ENCODE data around the gene THBD.

Gene THBD

GRCh38 chr20:23071398-23071797 is 21.9 kb upstream of the THBD start:
- Histone ChIP-seq H3K9me3 (ENCODE audit: control insufficient read depth in 1 of 2, low read length in 2 of 2) (no peaks in the 10 kb centered on the region), H3K36me3 (ENCODE audit: control insufficient read depth in 1 of 2, insufficient read depth in 2 of 2, low read length in 2 of 2) (no peaks in the 10 kb centered on the region)

DNA sequence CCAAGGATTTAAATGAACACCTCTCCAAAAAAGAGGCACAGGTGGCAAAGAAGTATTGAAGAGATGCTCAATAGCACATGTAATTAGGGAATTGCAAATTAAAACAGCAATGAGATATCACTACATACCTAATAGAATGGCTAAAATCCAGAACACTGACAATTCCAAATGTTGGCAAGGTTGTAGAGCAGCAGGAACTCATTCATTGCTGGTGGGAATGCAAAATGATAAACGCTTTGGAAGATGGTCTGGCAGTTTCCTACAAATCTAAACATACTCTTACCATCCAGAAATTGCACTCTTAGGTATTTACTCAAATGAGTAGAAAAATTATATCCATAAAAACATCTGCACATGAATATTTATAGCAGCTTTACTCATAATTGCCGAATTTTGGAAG is 19.6 kb upstream of the THBD start:
- Histone ChIP-seq H3K36me3 (ENCODE audit: control insufficient read depth in 1 of 2, insufficient read depth in 2 of 2, low read length in 2 of 2) (no peaks in the 10 kb centered on the region), H3K9me3 (ENCODE audit: control insufficient read depth in 1 of 2, low read length in 2 of 2) (no peaks in the 10 kb centered on the region), H3K27ac (ENCODE audit: low read length) (no peak overlapping the region), H3K4me1 (ENCODE audit: control insufficient read depth in 1 of 2, insufficient read depth in 2 of 2, low read length in 2 of 2) (no peaks in the 10 kb centered on the region), H3K4me3 (ENCODE audit: low read depth in 1 of 2, low read length in 2 of 2) (no peak overlapping the region), H3K27me3 (ENCODE audit: low read depth, low read length) (no peaks in the 10 kb centered on the region)

More at GRCh38 chr20:23071398-23071797, 21.9 kb upstream of the THBD start:
- H3K27me3 ChIP-seq (ENCODE audit: low read depth, low read length): no peaks in the 10 kb centered on the region
- no peak overlapping the region for H3K27ac ChIP-seq (ENCODE audit: low read length)
- no peak overlapping the region for H3K4me3 ChIP-seq (ENCODE audit: low read depth in 1 of 2, low read length in 2 of 2)
- H3K4me1 ChIP-seq (ENCODE audit: control insufficient read depth in 1 of 2, insufficient read depth in 2 of 2, low read length in 2 of 2): no peaks in the 10 kb centered on the region

DNA sequence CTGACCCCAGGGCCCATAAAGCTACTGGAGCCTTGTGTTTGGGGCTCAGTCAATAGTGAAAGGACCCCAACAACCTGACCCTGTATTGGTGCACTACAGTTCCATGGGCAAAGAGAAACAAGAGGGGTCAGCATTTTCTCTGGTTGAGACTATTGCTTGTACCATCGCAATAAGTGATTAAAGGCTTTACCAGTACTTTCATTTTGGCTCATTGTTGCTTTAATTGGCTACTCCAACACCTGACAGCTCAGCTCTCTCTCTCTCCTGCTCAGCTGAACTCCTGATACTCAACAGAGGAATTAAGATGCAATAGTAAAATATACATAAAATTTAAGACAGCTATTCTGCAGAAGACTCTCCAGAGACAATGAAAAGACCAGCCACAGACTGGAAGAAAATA is 18.8 kb upstream of the THBD start:
- H3K4me1 ChIP-seq (ENCODE audit: control insufficient read depth in 1 of 2, insufficient read depth in 2 of 2, low read length in 2 of 2): no peaks in the 10 kb centered on the region
- no peak overlapping the region for H3K27ac ChIP-seq (ENCODE audit: low read length)
- H3K27me3 ChIP-seq (ENCODE audit: low read depth, low read length): no peaks in the 10 kb centered on the region
- no peaks in the 10 kb centered on the region for H3K9me3 ChIP-seq (ENCODE audit: control insufficient read depth in 1 of 2, low read length in 2 of 2)
- H3K36me3 ChIP-seq (ENCODE audit: control insufficient read depth in 1 of 2, insufficient read depth in 2 of 2, low read length in 2 of 2): no peaks in the 10 kb centered on the region
- H3K4me3 ChIP-seq (ENCODE audit: low read depth in 1 of 2, low read length in 2 of 2): no peak overlapping the region

DNA sequence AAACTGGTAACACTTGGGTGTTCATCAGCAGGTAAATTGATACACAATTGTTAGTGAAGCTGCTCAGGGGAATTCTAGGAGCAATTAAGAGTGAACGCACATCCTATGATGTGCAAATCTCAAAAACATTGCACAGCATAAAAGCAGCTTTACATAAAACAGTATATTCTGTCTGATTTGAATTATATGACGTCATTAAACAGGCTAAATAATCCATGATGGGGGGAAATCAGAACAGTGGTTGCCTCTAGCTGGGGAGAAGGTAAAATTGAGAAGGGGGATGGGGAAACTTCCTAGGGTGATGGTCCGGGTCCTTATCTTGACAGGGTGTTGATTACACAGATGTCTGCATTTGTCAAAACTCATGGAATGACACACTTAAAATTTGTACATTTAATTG is 17.3 kb upstream of the THBD start:
- Histone ChIP-seq H3K27ac (ENCODE audit: low read length) (no peak overlapping the region), H3K36me3 (ENCODE audit: control insufficient read depth in 1 of 2, insufficient read depth in 2 of 2, low read length in 2 of 2) (no peaks in the 10 kb centered on the region), H3K27me3 (ENCODE audit: low read depth, low read length) (no peaks in the 10 kb centered on the region), H3K4me1 (ENCODE audit: control insufficient read depth in 1 of 2, insufficient read depth in 2 of 2, low read length in 2 of 2) (peaks cover 3 to 15% of the 10 kb centered on the region in 2 donors), H3K9me3 (ENCODE audit: control insufficient read depth in 1 of 2, low read length in 2 of 2) (no peaks in the 10 kb centered on the region), H3K4me3 (ENCODE audit: low read depth in 1 of 2, low read length in 2 of 2) (no peak overlapping the region)

- Histone ChIP-seq H3K36me3 (ENCODE audit: control insufficient read depth in 1 of 2, insufficient read depth in 2 of 2, low read length in 2 of 2) (no peaks in the 10 kb centered on the region), H3K4me3 (ENCODE audit: low read depth in 1 of 2, low read length in 2 of 2) (no peak overlapping the region), H3K9me3 (ENCODE audit: control insufficient read depth in 1 of 2, low read length in 2 of 2) (no peaks in the 10 kb centered on the region), H3K27me3 (ENCODE audit: low read depth, low read length) (no peaks in the 10 kb centered on the region), H3K4me1 (ENCODE audit: control insufficient read depth in 1 of 2, insufficient read depth in 2 of 2, low read length in 2 of 2) (peaks cover 15 to 27% of the 10 kb centered on the region in 2 donors), H3K27ac (ENCODE audit: low read length) (no peak overlapping the region)
These were observed 16.1 kb upstream of the THBD start for GRCh38 chr20:23065266-23066201.

DNA sequence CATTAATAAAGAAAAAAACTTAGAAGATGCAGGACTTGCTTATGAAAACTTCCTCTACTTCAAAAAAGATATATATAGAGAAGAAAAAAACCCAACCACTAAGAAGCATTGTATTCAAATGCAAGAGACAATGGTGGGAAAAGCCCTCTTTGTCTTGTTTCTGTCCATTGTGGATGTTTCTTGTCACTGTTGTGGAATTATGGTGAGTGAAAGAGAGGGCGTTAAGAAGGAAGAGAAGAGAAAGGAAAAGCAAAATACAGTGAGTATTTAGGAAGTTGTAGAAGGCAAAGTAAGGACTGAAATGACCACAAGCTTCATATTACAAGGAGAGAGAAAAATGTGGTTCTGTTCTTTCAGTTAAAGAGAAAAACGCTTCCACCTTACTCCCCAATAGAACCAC is 14.1 kb upstream of the THBD start:
- no peaks in the 10 kb centered on the region for H3K27me3 ChIP-seq (ENCODE audit: low read depth, low read length)
- H3K36me3 ChIP-seq (ENCODE audit: control insufficient read depth in 1 of 2, insufficient read depth in 2 of 2, low read length in 2 of 2): no peaks in the 10 kb centered on the region
- peaks cover 15 to 29% of the 10 kb centered on the region in 2 donors for H3K4me1 ChIP-seq (ENCODE audit: control insufficient read depth in 1 of 2, insufficient read depth in 2 of 2, low read length in 2 of 2)
- no peaks in the 10 kb centered on the region for H3K9me3 ChIP-seq (ENCODE audit: control insufficient read depth in 1 of 2, low read length in 2 of 2)
- no peak overlapping the region for H3K27ac ChIP-seq (ENCODE audit: low read length)
- no peak overlapping the region for H3K4me3 ChIP-seq (ENCODE audit: low read depth in 1 of 2, low read length in 2 of 2)

GRCh38 chr20:23063168-23063567 is 13.7 kb upstream of the THBD start:
- Histone ChIP-seq H3K4me1 (ENCODE audit: control insufficient read depth in 1 of 2, insufficient read depth in 2 of 2, low read length in 2 of 2) (peaks cover 15 to 29% of the 10 kb centered on the region in 2 donors), H3K36me3 (ENCODE audit: control insufficient read depth in 1 of 2, insufficient read depth in 2 of 2, low read length in 2 of 2) (no peaks in the 10 kb centered on the region), H3K27ac (ENCODE audit: low read length) (no peak overlapping the region), H3K4me3 (ENCODE audit: low read depth in 1 of 2, low read length in 2 of 2) (no peak overlapping the region), H3K27me3 (ENCODE audit: low read depth, low read length) (no peaks in the 10 kb centered on the region), H3K9me3 (ENCODE audit: control insufficient read depth in 1 of 2, low read length in 2 of 2) (no peaks in the 10 kb centered on the region)

- H3K4me1 ChIP-seq (ENCODE audit: control insufficient read depth in 1 of 2, insufficient read depth in 2 of 2, low read length in 2 of 2): peaks cover 15 to 29% of the 10 kb centered on the region in 2 donors
These were observed 13.2 kb upstream of the THBD start for GRCh38 chr20:23062632-23063031.

GRCh38 chr20:23061734-23062561 is 12.5 kb upstream of the THBD start:
- H3K36me3 ChIP-seq (ENCODE audit: control insufficient read depth in 1 of 2, insufficient read depth in 2 of 2, low read length in 2 of 2): no peaks in the 10 kb centered on the region
- H3K27me3 ChIP-seq (ENCODE audit: low read depth, low read length): no peaks in the 10 kb centered on the region
- H3K9me3 ChIP-seq (ENCODE audit: control insufficient read depth in 1 of 2, low read length in 2 of 2): no peaks in the 10 kb centered on the region
- H3K27ac ChIP-seq (ENCODE audit: low read length): peak overlapping the region; percentile 26
- peaks cover 15 to 29% of the 10 kb centered on the region in 2 donors for H3K4me1 ChIP-seq (ENCODE audit: control insufficient read depth in 1 of 2, insufficient read depth in 2 of 2, low read length in 2 of 2)
- H3K4me3 ChIP-seq (ENCODE audit: low read depth in 1 of 2, low read length in 2 of 2): no peak overlapping the region

More at GRCh38 chr20:23062632-23063031, 13.2 kb upstream of the THBD start:
- Histone ChIP-seq H3K36me3 (ENCODE audit: control insufficient read depth in 1 of 2, insufficient read depth in 2 of 2, low read length in 2 of 2) (no peaks in the 10 kb centered on the region), H3K4me3 (ENCODE audit: low read depth in 1 of 2, low read length in 2 of 2) (no peak overlapping the region), H3K27me3 (ENCODE audit: low read depth, low read length) (no peaks in the 10 kb centered on the region), H3K27ac (ENCODE audit: low read length) (no peak overlapping the region), H3K9me3 (ENCODE audit: control insufficient read depth in 1 of 2, low read length in 2 of 2) (no peaks in the 10 kb centered on the region)

DNA sequence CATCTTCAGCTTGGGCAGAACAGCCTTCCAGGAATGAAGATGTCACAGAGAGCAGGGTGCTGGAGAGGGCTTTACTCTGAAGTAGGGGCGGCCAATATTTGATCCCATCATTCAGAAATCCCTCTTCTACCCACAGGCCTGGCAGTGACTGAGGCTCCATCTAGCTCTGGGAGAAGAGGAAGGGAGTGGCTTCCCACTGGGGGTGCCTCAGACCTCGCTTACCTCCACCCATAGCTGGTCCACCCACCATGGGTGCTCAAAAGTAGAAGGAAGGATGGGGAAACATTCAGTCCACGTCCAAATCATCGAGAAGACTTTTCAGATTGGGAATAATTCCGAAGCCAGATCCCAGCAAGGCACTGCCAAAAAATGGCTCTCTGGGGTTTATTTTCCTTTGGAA is 11.8 kb upstream of the THBD start:
- no peaks in the 10 kb centered on the region for H3K36me3 ChIP-seq (ENCODE audit: control insufficient read depth in 1 of 2, insufficient read depth in 2 of 2, low read length in 2 of 2)
- no peaks in the 10 kb centered on the region for H3K9me3 ChIP-seq (ENCODE audit: control insufficient read depth in 1 of 2, low read length in 2 of 2)
- H3K4me3 ChIP-seq (ENCODE audit: low read depth in 1 of 2, low read length in 2 of 2): no peak overlapping the region
- H3K27me3 ChIP-seq (ENCODE audit: low read depth, low read length): no peaks in the 10 kb centered on the region
- peaks cover 15 to 29% of the 10 kb centered on the region in 2 donors for H3K4me1 ChIP-seq (ENCODE audit: control insufficient read depth in 1 of 2, insufficient read depth in 2 of 2, low read length in 2 of 2)
- H3K27ac ChIP-seq (ENCODE audit: low read length): peak overlapping the region; percentile 26

DNA sequence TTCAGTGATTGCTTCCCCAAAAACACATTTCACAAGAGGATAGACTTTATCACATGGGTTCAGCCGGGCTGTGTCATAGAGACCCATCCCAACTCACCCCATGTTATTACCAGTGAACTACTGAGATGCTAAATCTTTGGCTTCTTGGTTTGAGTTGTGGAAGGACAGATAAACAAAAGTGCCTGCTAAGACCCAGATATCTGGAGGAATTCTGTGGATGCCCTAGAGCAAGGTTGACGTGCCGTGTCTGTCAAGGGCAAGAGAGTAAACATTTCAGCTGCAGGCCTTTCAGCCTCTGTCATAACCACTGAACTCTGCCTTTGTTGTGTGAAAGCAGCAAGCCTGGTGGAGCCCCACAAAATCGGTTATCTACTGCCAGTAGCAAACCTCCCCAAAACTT is 11.2 kb upstream of the THBD start:
- H3K4me1 ChIP-seq (ENCODE audit: control insufficient read depth in 1 of 2, insufficient read depth in 2 of 2, low read length in 2 of 2): peaks cover 15 to 29% of the 10 kb centered on the region in 2 donors
- H3K9me3 ChIP-seq (ENCODE audit: control insufficient read depth in 1 of 2, low read length in 2 of 2): no peaks in the 10 kb centered on the region
- no peaks in the 10 kb centered on the region for H3K27me3 ChIP-seq (ENCODE audit: low read depth, low read length)
- no peak overlapping the region for H3K27ac ChIP-seq (ENCODE audit: low read length)
- no peaks in the 10 kb centered on the region for H3K36me3 ChIP-seq (ENCODE audit: control insufficient read depth in 1 of 2, insufficient read depth in 2 of 2, low read length in 2 of 2)
- no peak overlapping the region for H3K4me3 ChIP-seq (ENCODE audit: low read depth in 1 of 2, low read length in 2 of 2)
